ENCODE data around the gene RANBP3L. TPM values are rescaled to one million over a fixed set of nuclear protein-coding genes. Genes with fewer than 3 reads are reported as not detected.

The RANBP3L gene
- total and polyA plus RNA-seq, 9 of the 15 experiments (the other 6 are each of a cell fraction or from before 2014, with no cell fraction given) = 0.01 to 0.06 TPM; not detected in 7

GRCh38 chr5:36240779-36241630, 60.7 kb downstream of the RANBP3L start (continued):
- no peak for TF ChIP-seq KLF1 (tag; IDR thresholded peaks at IDR 0.05)
- TF ChIP-seq BRF2 (IDR thresholded peaks at IDR 0.05; ENCODE audit: borderline replicate concordance, insufficient read depth, insufficient read length) = no peak
- peak; percentile 50; the same call in 1 of the 2 replicates for TF ChIP-seq LCOR (CRISPR knock-in tag; IDR thresholded peaks at IDR 0.05)
- no peak for TF ChIP-seq DLX4 (CRISPR knock-in tag; IDR thresholded peaks at IDR 0.05)
- TF ChIP-seq NKRF (IDR thresholded peaks at IDR 0.05; ENCODE audit: borderline replicate concordance) = peak; percentile 76
- TF ChIP-seq TRIM24 (IDR thresholded peaks at IDR 0.05) = 0 out of 4 replicates have a peak, but pooled peaks of 1 of the 2 experiments have one; percentile 42
- TF ChIP-seq MXI1 (IDR thresholded peaks at IDR 0.05; ENCODE audit: low read depth, low read length) = no peak
- TF ChIP-seq MECOM (CRISPR knock-in tag; IDR thresholded peaks at IDR 0.05) = no peak
- no peak for TF ChIP-seq CBFA2T2 (conservative IDR thresholded peaks at IDR 0.05)
- peak; percentile 60 for TF ChIP-seq SAP30 (IDR thresholded peaks at IDR 0.05; ENCODE audit: borderline replicate concordance, insufficient read depth, low read depth, low read length, poor library complexity, severe bottlenecking)
- TF ChIP-seq ZNF121 (CRISPR knock-in tag; conservative IDR thresholded peaks at IDR 0.05) = no peak; the same call in 1 of the 2 replicates
- no peak for TF ChIP-seq SRF (CRISPR knock-in tag; IDR thresholded peaks at IDR 0.05)
- no peak for TF ChIP-seq EHMT2 (IDR thresholded peaks at IDR 0.05)
- 0 out of 2 replicates have a peak, but pooled peaks have one; percentile 67 for TF ChIP-seq FOXP4 (CRISPR knock-in tag; IDR thresholded peaks at IDR 0.05; ENCODE audit: borderline replicate concordance)
- TF ChIP-seq ATF3 (IDR thresholded peaks at IDR 0.05) = no peak
- TF ChIP-seq ATF3 (CRISPR knock-in tag; conservative IDR thresholded peaks at IDR 0.05) = no peak
- peak; percentile 73 for TF ChIP-seq ZBTB7A (IDR thresholded peaks at IDR 0.05; ENCODE audit: borderline replicate concordance, control insufficient read depth, low read depth, low read length)
- 0 out of 2 replicates have a peak, but pooled peaks have one; percentile 29 for TF ChIP-seq ATF4 (CRISPR knock-in tag; IDR thresholded peaks at IDR 0.05)
- TF ChIP-seq NFRKB (IDR thresholded peaks at IDR 0.05; ENCODE audit: low read depth) = peak; percentile 50; the same call in 1 of the 2 replicates

Measured in K562 (cell line).